Thoracic aorta (tissue), 2 donors: ENCODE data around the gene WDFY3. TPM values are rescaled to one million over a fixed set of nuclear protein-coding genes. Genes with fewer than 3 reads are reported as not detected.

ENCODE experiments used
- ATAC-seq: fragments of 150-250 bp; one replicate; pipeline ENCODE4 v1.8.0; 2017; ENCODE audit warnings: low read depth; ENCODE audit not compliant: insufficient number of reproducible peaks, low FRiP score
- DNase-seq: peaks from one replicate; pipeline ENCODE4 v3.0.0-alpha.2; 2020; ENCODE audit warnings: low spot score
- H3K27ac ChIP-seq, 2 donors: fragments of 200-600 bp; sonication (generic); 1 replicate in 1 of 2; 2 replicates in 1 of 2; pipeline ENCODE4 v1.5.1; 2016; ENCODE audit warnings: mild to moderate bottlenecking in 2 of 2, moderate library complexity in 2 of 2
- H3K27me3 ChIP-seq: fragments of 200-600 bp; sonication (generic); replicated peaks from 2 replicates; pipeline ENCODE4 v1.6.0; 2016; ENCODE audit warnings: mild to moderate bottlenecking; ENCODE audit not compliant: insufficient read depth
- H3K36me3 ChIP-seq: fragments of 200-600 bp; sonication (generic); one replicate; pipeline ENCODE4 v1.5.1; 2016
- H3K4me1 ChIP-seq, 2 donors: fragments of 200-600 bp; sonication (generic); 1 replicate in 1 of 2; 2 replicates in 1 of 2; pipeline versions ENCODE4 v1.5.1 to v1.6.0; 2016; ENCODE audit warnings: low read depth in 2 of 2, mild to moderate bottlenecking in 1 of 2; ENCODE audit not compliant: control insufficient read depth in 1 of 2
- H3K4me3 ChIP-seq: fragments of 200-600 bp; sonication (generic); 2 replicates; pipeline ENCODE4 v1.5.1; 2016; ENCODE audit warnings: mild to moderate bottlenecking
- H3K9me3 ChIP-seq: fragments of 200-600 bp; sonication (generic); 2 replicates; pipeline ENCODE4 v1.5.1; 2016
- CTCF ChIP-seq: fragments of 200-600 bp; sonication (generic); IDR thresholded peaks from one replicate; pipeline ENCODE4 v1.5.1; 2019; ENCODE audit warnings: antibody characterized with exemption
- total RNA-seq, 2 donors: library from RNA; depleted of rRNA; stranded (reverse); fragments of >200 nt; gene quantifications; one replicate each; pipeline versions ENCODE4 v1.1.0 to v1.2.3, GENCODE V29; 2016

WDFY3 gene
- total RNA-seq, 2 donors from 2014 or later, result 116 to 140 TPM

- Histone ChIP-seq H3K27me3 (no peaks in the 10 kb centered on the region), H3K9me3 (no peaks in the 10 kb centered on the region), H3K27ac (no peak overlapping the region), H3K4me1 (peaks cover 43 to 58% of the 10 kb centered on the region in 2 donors), H3K4me3 (no peak overlapping the region), H3K36me3 (no peaks in the 10 kb centered on the region)
- no peak for TF ChIP-seq CTCF
- no peak for ATAC-seq
- no peak for DNase-seq
These were observed 45.9 kb downstream of the WDFY3 start for GRCh38 chr4:84920617-84921016.

- H3K27ac ChIP-seq, result no peak overlapping the region
- ATAC-seq (no peak), DNase-seq (no peak)
- no peak overlapping the region for H3K4me3 ChIP-seq
- H3K36me3 ChIP-seq, result no peaks in the 10 kb centered on the region
- peaks cover 47 to 64% of the 10 kb centered on the region in 2 donors for H3K4me1 ChIP-seq
- H3K9me3 ChIP-seq, result no peaks in the 10 kb centered on the region
- H3K27me3 ChIP-seq, result no peaks in the 10 kb centered on the region
- TF ChIP-seq CTCF, result no peak
These were observed 48.5 kb downstream of the WDFY3 start for GRCh38 chr4:84917869-84918600.

DNA sequence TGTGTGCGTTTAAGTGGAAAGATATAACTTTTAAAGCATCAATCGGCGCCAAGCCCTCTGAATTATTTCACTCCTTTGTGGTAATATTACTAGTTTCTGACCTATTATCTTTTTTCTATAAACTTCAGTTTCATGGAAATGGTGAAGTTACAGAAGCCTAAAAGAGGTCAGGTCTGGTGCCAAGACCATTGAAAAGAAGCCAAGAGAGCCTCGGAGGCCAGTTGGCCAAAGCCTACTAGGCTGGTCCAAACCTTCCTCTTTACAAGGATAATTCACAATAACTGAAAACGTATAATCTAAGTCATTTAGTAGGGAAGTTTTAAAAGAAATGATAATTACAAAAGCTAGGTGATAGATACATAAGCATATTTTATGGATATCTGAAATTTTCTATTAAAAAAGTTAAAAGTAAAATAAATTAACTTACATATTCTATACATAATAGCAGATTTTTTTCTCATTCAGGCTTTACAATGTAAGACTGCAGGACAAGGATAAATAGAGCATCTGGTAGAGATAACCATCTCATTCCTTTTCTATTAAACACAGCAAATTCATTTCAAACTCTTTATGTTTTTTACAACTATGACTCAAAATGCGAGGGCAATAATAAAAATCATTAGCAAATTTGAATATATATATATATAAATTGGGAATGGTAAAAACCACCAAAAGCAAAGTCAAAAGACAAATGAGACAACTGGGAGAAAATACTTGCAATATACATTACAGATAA is 49.2 kb downstream of the WDFY3 start:
- peak overlapping the region in 1 of 2 donors; percentile 10 for H3K27ac ChIP-seq
- no peak for ATAC-seq
- DNase-seq, result no peak
- peaks cover 54 to 71% of the 10 kb centered on the region in 2 donors for H3K4me1 ChIP-seq
- no peaks in the 10 kb centered on the region for H3K36me3 ChIP-seq
- no peak overlapping the region for H3K4me3 ChIP-seq
- no peak for TF ChIP-seq CTCF
- no peaks in the 10 kb centered on the region for H3K27me3 ChIP-seq
- H3K9me3 ChIP-seq, result no peaks in the 10 kb centered on the region

- Histone ChIP-seq H3K4me3 (peak overlapping the region; percentile 5), H3K4me1 (peaks cover 56 to 75% of the 10 kb centered on the region in 2 donors), H3K36me3 (no peaks in the 10 kb centered on the region), H3K9me3 (no peaks in the 10 kb centered on the region), H3K27me3 (no peaks in the 10 kb centered on the region), H3K27ac (peak overlapping the region in 1 of 2 donors; percentile 33)
- TF ChIP-seq CTCF, result no peak
- ATAC-seq (no peak), DNase-seq (no peak)
These were observed 50.3 kb downstream of the WDFY3 start for GRCh38 chr4:84916227-84916626.

GRCh38 chr4:84915396-84915780 is 51.1 kb downstream of the WDFY3 start:
- H3K4me1 ChIP-seq, result peaks cover 48 to 67% of the 10 kb centered on the region in 2 donors
- H3K4me3 ChIP-seq, result peak overlapping the region; percentile 21
- TF ChIP-seq CTCF, result no peak
- ATAC-seq (no peak), DNase-seq (no peak)
- H3K27me3 ChIP-seq, result no peaks in the 10 kb centered on the region
- H3K36me3 ChIP-seq, result no peaks in the 10 kb centered on the region
- H3K9me3 ChIP-seq, result no peaks in the 10 kb centered on the region
- peak overlapping the region; percentile 18 to 33 for H3K27ac ChIP-seq
